ENCODE measurements around the gene TAX1BP3.

The TAX1BP3 gene

GRCh38 chr17:3688027-3688553, 19.7 kb upstream of the TAX1BP3 start:
- DNase-seq = no peak

- DNase-seq = no peak
Observed at GRCh38 chr17:3685174-3685573, 16.8 kb upstream of the TAX1BP3 start.

GRCh38 chr17:3683054-3683511, 14.7 kb upstream of the TAX1BP3 start:
- peak; percentile 70 for DNase-seq

GRCh38 chr17:3682033-3682432, 13.7 kb upstream of the TAX1BP3 start:
- DNase-seq = no peak

GRCh38 chr17:3681565-3681964, 13.2 kb upstream of the TAX1BP3 start:
- no peak for DNase-seq

- no peak for DNase-seq
Observed at GRCh38 chr17:3681057-3681456, 12.7 kb upstream of the TAX1BP3 start.

GRCh38 chr17:3679531-3680126, 11.3 kb upstream of the TAX1BP3 start:
- no peak for DNase-seq

- no peak for DNase-seq
Observed at GRCh38 chr17:3678821-3679530, 10.6 kb upstream of the TAX1BP3 start.

- DNase-seq = no peak
Observed at GRCh38 chr17:3678095-3678820, 9.9 kb upstream of the TAX1BP3 start.

- DNase-seq = no peak
Observed at GRCh38 chr17:3675886-3676285, 7.5 kb upstream of the TAX1BP3 start.

- no peak for DNase-seq
Observed at GRCh38 chr17:3672571-3672970, 4.2 kb upstream of the TAX1BP3 start.

- no peak for DNase-seq
Observed at GRCh38 chr17:3669548-3669947, 1.2 kb upstream of the TAX1BP3 start.

GRCh38 chr17:3669085-3669347, 638 bp upstream of the TAX1BP3 start:
- no peak for DNase-seq

GRCh38 chr17:3667366-3668278, 756 bp downstream of the TAX1BP3 start:
- DNase-seq = no peak

GRCh38 chr17:3666516-3666915, 1.9 kb downstream of the TAX1BP3 start:
- no peak for DNase-seq

GRCh38 chr17:3665834-3666233, 2.5 kb downstream of the TAX1BP3 start:
- DNase-seq = no peak

- no peak for DNase-seq
Observed at GRCh38 chr17:3663102-3664011, 5.0 kb downstream of the TAX1BP3 start.

- no peak for DNase-seq
Observed at GRCh38 chr17:3660311-3660891, 8.0 kb downstream of the TAX1BP3 start.

GRCh38 chr17:3659541-3660111, 8.8 kb downstream of the TAX1BP3 start:
- DNase-seq = no peak

- DNase-seq = no peak
Observed at GRCh38 chr17:3658784-3659449, 9.5 kb downstream of the TAX1BP3 start.

All from CD4-positive, alpha-beta T cell treated with Interleukin-17A for 1 hour (primary cell).